HepG2 (cell line): ENCODE results near the gene EFEMP2. TPM values are rescaled to one million over a fixed set of nuclear protein-coding genes. Genes with fewer than 3 reads are reported as not detected.

Experiments
- ETV5 ChIP-seq: IDR thresholded peaks from 2 replicates; pipeline ENCODE4 v1.6.1; 2018; ENCODE audit warnings: missing biosample characterization, missing genetic modification reagents, inconsistent platforms, borderline replicate concordance
- FOXK2 ChIP-seq: fragments of 450-650 bp; IDR thresholded peaks from 2 replicates; pipeline ENCODE4 v1.6.1; 2016
- GATAD2A ChIP-seq: IDR thresholded peaks from 2 replicates; pipeline ENCODE4 v1.6.1; 2016
- HOXD1 ChIP-seq: sonication (generic); formaldehyde crosslinking; IDR thresholded peaks from 2 replicates; pipeline ENCODE4 v1.5.0; 2020; ENCODE audit warnings: missing genetic modification reagents
- PRMT3 ChIP-seq: sonication (generic); formaldehyde crosslinking; IDR thresholded peaks from 2 replicates; pipeline ENCODE4 v1.8.1; 2022; ENCODE audit warnings: low read depth, mild to moderate bottlenecking, moderate library complexity, missing genetic modification reagents, borderline replicate concordance
- SOX5 ChIP-seq: IDR thresholded peaks from 2 replicates; pipeline ENCODE4 v1.6.1; 2016; ENCODE audit warnings: borderline replicate concordance
- SP1 ChIP-seq, 2 experiments: fragments of 450-650 bp in 1 of 2; sonication (generic) in 1 of 2; formaldehyde crosslinking in 1 of 2; IDR thresholded peaks; 2 replicates each; pipeline versions ENCODE4 v1.4.0 to v1.6.1; 2016 to 2020; ENCODE audit warnings: missing genetic modification reagents in 1 of 2
- SP4 ChIP-seq: sonication (generic); formaldehyde crosslinking; IDR thresholded peaks from 2 replicates; pipeline ENCODE4 v1.8.1; 2023; ENCODE audit warnings: mild to moderate bottlenecking, missing genetic modification reagents
- TBL1XR1 ChIP-seq: fragments of 150-350 bp; IDR thresholded peaks from 2 replicates; pipeline ENCODE4 v1.6.1; 2014; ENCODE audit warnings: borderline replicate concordance, low read length; ENCODE audit not compliant: partially characterized antibody
- U2AF2 ChIP-seq: fragments of 200-400 bp; formaldehyde crosslinking; IDR thresholded peaks from 2 replicates; pipeline ENCODE4 v1.6.1; 2017; ENCODE audit warnings: low read depth, mild to moderate bottlenecking, low read length
- ZNF205 ChIP-seq: IDR thresholded peaks from 2 replicates; pipeline ENCODE4 v1.6.1; 2018; ENCODE audit warnings: missing biosample characterization, missing genetic modification reagents
- ZNF260 ChIP-seq: sonication (generic); formaldehyde crosslinking; IDR thresholded peaks from 2 replicates; pipeline ENCODE4 v1.4.0; 2020; ENCODE audit warnings: missing genetic modification reagents, low read depth, mild to moderate bottlenecking, borderline replicate concordance
- ZNF367 ChIP-seq: sonication (generic); formaldehyde crosslinking; IDR thresholded peaks from 2 replicates; pipeline ENCODE4 v1.4.0; 2020; ENCODE audit warnings: missing genetic modification reagents, borderline replicate concordance
- polyA plus RNA-seq, 8 experiments: library from polyadenylated mRNA; depleted of rRNA in 3 of 8; stranded (reverse) in 7 of 8; unstranded in 1 of 8; fragments of >200 nt; fragmentation: Illumina TruSeq in 4 of 8; extraction: Trizol in 4 of 8; gene quantifications; 2 replicates each; pipeline versions ENCODE4 v1.2.1 to v1.2.3, GENCODE V29; 2011 to 2016; ENCODE audit warnings: low read depth in 4 of 8, missing spikeins in 1 of 8, mixed read lengths in 1 of 8; ENCODE audit not compliant: insufficient read depth in 1 of 8
- total RNA-seq, 5 experiments: library from RNA; depleted of rRNA; stranded (reverse); fragments of >200 nt; fragmentation: Illumina TruSeq; extraction: Trizol; gene quantifications; 2 replicates each; pipeline ENCODE4 v1.2.3, GENCODE V29; 2016; ENCODE audit warnings: low read depth in 1 of 5
- TF ChIP-seq, protein P1 (sequence below): sonication (generic); formaldehyde crosslinking; IDR thresholded peaks from 2 replicates; pipeline ENCODE4 v1.5.0; 2020; ENCODE audit warnings: missing genetic modification reagents
- TF ChIP-seq, protein P2 (sequence below): IDR thresholded peaks from 2 replicates; pipeline ENCODE4 v1.4.0; 2020; ENCODE audit warnings: mild to moderate bottlenecking, missing genetic modification reagents
- TF ChIP-seq, protein P3 (sequence below): sonication (generic); formaldehyde crosslinking; IDR thresholded peaks from 2 replicates; pipeline ENCODE4 v1.4.0; 2020; ENCODE audit warnings: missing genetic modification reagents, borderline replicate concordance
- TF ChIP-seq, protein P4 (sequence below), 2 experiments: IDR thresholded peaks; 2 replicates each; pipeline ENCODE4 v1.6.1; 2011 to 2012; ENCODE audit warnings: low read length in 2 of 2, borderline replicate concordance in 1 of 2, low read depth in 1 of 2, mild to moderate bottlenecking in 1 of 2, moderate library complexity in 1 of 2
- TF ChIP-seq, protein P5 (sequence below): sonication (generic); formaldehyde crosslinking; IDR thresholded peaks from 2 replicates; pipeline ENCODE4 v1.4.0; 2020; ENCODE audit warnings: missing genetic modification reagents

The EFEMP2 gene
- total and polyA plus RNA-seq, 2 of the 13 experiments (the other 11 are each of a cell fraction or from before 2014, with no cell fraction given) = 7.4 to 29.7 TPM

DNA sequence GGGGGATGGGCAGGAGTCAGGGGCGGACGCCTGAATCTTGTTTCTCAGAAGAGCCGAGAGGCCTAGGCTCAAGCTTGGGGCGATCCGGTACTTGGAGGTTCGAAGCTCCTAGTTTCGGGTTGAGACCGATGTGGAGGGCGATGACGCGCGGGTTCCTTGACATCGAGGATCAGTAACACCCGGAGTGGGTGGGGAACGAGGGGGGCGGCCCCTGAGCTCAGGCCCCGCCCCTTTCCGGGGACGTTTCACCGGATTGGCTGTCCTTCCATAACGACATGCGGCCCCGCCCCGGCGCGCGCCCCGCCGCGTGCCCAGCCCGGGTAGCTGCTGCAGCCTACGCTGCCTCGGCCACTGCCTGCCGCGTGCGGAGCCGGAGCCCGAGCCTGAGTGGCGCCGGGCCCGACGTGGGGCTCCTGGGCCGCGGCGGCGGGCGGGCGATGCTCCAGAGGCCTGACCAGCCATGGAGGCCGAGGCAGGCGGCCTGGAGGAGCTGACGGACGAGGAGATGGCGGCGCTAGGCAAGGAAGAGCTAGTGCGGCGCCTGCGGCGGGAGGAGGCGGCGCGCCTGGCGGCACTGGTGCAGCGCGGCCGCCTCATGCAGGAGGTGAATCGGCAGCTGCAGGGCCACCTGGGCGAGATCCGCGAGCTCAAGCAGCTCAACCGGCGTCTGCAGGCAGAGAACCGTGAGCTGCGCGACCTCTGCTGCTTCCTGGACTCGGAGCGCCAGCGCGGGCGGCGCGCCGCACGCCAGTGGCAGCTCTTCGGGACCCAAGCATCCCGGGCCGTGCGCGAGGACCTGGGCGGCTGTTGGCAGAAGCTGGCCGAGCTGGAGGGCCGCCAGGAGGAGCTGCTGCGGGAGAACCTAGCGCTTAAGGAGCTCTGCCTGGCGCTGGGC, 18.0 kb upstream of the EFEMP2 start, which contains the start of gene CCDC85B (continued):
- TF ChIP-seq, protein P1, sequence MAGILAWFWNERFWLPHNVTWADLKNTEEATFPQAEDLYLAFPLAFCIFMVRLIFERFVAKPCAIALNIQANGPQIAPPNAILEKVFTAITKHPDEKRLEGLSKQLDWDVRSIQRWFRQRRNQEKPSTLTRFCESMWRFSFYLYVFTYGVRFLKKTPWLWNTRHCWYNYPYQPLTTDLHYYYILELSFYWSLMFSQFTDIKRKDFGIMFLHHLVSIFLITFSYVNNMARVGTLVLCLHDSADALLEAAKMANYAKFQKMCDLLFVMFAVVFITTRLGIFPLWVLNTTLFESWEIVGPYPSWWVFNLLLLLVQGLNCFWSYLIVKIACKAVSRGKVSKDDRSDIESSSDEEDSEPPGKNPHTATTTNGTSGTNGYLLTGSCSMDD (CRISPR knock-in tag) = peak; percentile 89; the same call in 1 of the 2 replicates
- TF ChIP-seq PRMT3 (CRISPR knock-in tag) (peak; percentile 77), GATAD2A (no peak), FOXK2 (no peak), ZNF205 (CRISPR knock-in tag) (no peak), SP4 (peak; percentile 98), ZNF260 (CRISPR knock-in tag) (no peak), TBL1XR1 (no peak), ETV5 (no peak), U2AF2 (no peak), ZNF367 (CRISPR knock-in tag) (no peak; the same call in 1 of the 2 replicates), SOX5 (CRISPR knock-in tag) (no peak), HOXD1 (CRISPR knock-in tag) (0 out of 2 replicates have a peak, but pooled peaks have one; percentile 20), SP1 (IDR thresholded peaks at IDR 0.05) (no peak), SP1 (CRISPR knock-in tag; IDR thresholded peaks at IDR 0.05) (peak; percentile 88)
- TF ChIP-seq, protein P2, sequence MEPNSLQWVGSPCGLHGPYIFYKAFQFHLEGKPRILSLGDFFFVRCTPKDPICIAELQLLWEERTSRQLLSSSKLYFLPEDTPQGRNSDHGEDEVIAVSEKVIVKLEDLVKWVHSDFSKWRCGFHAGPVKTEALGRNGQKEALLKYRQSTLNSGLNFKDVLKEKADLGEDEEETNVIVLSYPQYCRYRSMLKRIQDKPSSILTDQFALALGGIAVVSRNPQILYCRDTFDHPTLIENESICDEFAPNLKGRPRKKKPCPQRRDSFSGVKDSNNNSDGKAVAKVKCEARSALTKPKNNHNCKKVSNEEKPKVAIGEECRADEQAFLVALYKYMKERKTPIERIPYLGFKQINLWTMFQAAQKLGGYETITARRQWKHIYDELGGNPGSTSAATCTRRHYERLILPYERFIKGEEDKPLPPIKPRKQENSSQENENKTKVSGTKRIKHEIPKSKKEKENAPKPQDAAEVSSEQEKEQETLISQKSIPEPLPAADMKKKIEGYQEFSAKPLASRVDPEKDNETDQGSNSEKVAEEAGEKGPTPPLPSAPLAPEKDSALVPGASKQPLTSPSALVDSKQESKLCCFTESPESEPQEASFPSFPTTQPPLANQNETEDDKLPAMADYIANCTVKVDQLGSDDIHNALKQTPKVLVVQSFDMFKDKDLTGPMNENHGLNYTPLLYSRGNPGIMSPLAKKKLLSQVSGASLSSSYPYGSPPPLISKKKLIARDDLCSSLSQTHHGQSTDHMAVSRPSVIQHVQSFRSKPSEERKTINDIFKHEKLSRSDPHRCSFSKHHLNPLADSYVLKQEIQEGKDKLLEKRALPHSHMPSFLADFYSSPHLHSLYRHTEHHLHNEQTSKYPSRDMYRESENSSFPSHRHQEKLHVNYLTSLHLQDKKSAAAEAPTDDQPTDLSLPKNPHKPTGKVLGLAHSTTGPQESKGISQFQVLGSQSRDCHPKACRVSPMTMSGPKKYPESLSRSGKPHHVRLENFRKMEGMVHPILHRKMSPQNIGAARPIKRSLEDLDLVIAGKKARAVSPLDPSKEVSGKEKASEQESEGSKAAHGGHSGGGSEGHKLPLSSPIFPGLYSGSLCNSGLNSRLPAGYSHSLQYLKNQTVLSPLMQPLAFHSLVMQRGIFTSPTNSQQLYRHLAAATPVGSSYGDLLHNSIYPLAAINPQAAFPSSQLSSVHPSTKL (CRISPR knock-in tag) = 0 out of 2 replicates have a peak, but pooled peaks have one; percentile 6
- TF ChIP-seq, protein P3, sequence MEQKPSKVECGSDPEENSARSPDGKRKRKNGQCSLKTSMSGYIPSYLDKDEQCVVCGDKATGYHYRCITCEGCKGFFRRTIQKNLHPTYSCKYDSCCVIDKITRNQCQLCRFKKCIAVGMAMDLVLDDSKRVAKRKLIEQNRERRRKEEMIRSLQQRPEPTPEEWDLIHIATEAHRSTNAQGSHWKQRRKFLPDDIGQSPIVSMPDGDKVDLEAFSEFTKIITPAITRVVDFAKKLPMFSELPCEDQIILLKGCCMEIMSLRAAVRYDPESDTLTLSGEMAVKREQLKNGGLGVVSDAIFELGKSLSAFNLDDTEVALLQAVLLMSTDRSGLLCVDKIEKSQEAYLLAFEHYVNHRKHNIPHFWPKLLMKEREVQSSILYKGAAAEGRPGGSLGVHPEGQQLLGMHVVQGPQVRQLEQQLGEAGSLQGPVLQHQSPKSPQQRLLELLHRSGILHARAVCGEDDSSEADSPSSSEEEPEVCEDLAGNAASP (CRISPR knock-in tag) = no peak
- TF ChIP-seq, protein P4, sequence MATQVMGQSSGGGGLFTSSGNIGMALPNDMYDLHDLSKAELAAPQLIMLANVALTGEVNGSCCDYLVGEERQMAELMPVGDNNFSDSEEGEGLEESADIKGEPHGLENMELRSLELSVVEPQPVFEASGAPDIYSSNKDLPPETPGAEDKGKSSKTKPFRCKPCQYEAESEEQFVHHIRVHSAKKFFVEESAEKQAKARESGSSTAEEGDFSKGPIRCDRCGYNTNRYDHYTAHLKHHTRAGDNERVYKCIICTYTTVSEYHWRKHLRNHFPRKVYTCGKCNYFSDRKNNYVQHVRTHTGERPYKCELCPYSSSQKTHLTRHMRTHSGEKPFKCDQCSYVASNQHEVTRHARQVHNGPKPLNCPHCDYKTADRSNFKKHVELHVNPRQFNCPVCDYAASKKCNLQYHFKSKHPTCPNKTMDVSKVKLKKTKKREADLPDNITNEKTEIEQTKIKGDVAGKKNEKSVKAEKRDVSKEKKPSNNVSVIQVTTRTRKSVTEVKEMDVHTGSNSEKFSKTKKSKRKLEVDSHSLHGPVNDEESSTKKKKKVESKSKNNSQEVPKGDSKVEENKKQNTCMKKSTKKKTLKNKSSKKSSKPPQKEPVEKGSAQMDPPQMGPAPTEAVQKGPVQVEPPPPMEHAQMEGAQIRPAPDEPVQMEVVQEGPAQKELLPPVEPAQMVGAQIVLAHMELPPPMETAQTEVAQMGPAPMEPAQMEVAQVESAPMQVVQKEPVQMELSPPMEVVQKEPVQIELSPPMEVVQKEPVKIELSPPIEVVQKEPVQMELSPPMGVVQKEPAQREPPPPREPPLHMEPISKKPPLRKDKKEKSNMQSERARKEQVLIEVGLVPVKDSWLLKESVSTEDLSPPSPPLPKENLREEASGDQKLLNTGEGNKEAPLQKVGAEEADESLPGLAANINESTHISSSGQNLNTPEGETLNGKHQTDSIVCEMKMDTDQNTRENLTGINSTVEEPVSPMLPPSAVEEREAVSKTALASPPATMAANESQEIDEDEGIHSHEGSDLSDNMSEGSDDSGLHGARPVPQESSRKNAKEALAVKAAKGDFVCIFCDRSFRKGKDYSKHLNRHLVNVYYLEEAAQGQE (IDR thresholded peaks at IDR 0.05; ENCODE audit: borderline replicate concordance in 1 of 2, low read depth in 1 of 2, low read length in 2 of 2) = no peak; a peak in 1 of 4 replicates
- TF ChIP-seq, protein P5, sequence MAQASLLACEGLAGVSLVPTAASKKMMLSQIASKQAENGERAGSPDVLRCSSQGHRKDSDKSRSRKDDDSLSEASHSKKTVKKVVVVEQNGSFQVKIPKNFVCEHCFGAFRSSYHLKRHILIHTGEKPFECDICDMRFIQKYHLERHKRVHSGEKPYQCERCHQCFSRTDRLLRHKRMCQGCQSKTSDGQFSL (CRISPR knock-in tag) = no peak; the same call in 1 of the 2 replicates
